HG02870 (cell line): ENCODE results near the gene LAMA5.

Source experiments
- ATAC-seq: cut with Tn5 transposase; IDR thresholded peaks from one replicate; pipeline ENCODE4 v1.9.1; 2021; ENCODE audit warnings: mild to moderate bottlenecking, moderate library complexity; ENCODE audit not compliant: unreplicated experiment

The LAMA5 gene

DNA sequence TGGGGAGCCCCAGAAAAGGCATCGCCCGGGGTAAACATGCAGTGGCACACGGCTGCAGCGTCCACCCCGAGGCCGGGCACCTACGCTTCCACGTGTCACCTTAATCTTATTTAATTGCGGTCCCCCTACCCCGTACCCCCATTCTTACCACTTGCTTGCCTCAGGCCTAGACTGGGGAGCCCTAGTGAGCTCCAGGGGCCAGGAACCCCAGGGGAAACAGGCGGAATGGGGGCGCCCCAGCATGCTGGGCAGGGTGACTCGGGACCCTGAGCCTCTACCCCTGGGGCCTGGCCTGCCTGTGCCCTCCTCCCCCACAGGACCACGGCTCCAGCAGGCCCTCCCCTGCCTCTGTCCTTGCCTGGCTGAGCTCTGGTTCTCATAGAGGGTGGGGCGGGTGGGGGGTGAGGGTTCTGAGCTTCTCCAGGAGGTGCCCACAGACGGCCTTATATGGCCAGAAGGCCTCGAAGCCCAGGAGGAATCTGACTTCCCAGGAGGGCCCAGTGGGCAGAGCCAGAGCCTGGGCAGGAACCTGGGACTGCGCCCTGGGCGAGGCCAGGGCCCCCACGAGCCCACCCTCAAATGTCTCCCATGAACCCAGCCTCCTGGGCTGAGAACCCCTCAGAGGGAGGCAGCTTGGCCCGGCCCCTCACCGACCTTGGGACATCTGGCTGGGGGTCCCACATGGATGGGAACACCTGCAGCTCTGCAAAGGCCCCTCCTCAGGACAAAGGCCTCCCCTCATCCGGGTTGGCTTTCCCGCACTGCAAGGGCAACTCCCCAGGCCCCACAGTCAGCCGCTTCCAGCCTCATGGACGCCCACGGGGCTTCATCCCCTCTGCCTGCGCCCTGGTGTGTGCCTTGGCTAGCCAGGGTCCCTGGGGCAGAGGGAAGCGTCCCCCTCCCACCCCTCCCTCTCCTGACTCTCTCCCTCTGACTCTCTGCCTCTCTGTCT, 5.2 kb upstream of the LAMA5 start:
- no peak for ATAC-seq

DNA sequence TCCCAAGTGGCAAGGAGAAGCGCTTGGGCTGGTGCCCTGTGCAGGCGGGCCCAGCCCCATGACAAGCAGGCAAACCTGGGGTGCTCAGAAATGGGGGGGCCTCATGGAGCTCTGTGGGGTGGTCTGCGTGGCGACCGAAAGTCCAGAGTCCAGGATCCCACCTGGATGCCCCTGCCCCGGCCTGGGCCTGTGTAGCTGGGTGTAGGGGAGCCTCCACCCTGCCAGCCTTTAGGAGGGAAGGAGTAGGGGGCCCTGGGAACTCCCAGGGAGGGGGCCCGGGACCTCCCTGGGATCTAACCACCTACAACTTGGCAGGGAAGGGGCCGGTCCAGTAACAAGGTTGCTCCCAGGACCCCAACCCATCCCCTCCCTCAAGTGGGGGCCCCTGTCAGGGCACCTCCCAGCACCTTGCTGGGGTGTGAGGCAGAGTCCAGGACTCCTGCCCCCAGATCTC, 4.5 kb upstream of the LAMA5 start:
- ATAC-seq: no peak

GRCh38 chr20:62370807-62371587, 3.9 kb upstream of the LAMA5 start:
- ATAC-seq: no peak

- ATAC-seq: no peak
These were observed 3.1 kb upstream of the LAMA5 start for GRCh38 chr20:62370115-62370806.

GRCh38 chr20:62369815-62370114, 2.7 kb upstream of the LAMA5 start:
- ATAC-seq: no peak

DNA sequence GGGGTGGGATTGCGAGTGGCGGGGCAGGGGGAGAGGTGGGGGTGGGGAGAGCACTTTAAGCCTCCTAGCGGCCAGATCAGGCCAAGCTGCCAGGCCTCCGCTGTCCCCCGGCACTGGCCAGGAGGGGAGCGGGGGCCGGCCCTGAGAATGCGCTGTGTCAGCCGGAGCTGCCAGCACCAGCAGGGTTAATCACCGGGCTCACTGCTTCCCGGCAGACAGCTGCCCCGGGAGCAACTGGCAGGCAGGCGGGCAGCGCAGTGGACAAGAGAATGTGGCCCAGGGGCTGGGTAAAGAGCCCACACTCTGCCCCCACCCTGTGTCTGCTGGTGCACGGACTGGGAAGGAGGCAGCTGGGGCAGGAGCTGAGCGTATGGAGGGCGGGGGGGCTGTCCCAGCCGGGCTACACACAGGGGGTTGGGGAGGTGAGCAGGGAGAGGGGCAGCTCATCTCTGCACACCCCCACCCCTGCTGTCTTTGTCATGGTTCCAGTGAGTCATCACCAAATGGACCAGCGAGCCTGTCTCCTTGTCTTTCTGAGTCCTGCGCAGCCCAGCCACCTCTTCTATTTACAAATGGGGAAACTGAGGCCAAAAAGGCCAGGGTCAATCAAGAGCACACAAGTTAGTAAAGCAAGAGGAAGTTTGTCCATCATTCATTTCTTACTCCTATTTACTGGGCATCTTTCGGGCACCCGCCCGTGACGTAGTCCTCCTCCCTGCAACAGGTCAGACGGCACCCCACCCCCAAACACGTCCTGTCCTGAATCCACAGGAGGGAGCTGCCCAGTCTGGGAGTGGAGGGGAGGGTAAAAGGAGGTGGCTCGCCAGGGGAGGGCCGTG, 2.1 kb upstream of the LAMA5 start:
- no peak for ATAC-seq

DNA sequence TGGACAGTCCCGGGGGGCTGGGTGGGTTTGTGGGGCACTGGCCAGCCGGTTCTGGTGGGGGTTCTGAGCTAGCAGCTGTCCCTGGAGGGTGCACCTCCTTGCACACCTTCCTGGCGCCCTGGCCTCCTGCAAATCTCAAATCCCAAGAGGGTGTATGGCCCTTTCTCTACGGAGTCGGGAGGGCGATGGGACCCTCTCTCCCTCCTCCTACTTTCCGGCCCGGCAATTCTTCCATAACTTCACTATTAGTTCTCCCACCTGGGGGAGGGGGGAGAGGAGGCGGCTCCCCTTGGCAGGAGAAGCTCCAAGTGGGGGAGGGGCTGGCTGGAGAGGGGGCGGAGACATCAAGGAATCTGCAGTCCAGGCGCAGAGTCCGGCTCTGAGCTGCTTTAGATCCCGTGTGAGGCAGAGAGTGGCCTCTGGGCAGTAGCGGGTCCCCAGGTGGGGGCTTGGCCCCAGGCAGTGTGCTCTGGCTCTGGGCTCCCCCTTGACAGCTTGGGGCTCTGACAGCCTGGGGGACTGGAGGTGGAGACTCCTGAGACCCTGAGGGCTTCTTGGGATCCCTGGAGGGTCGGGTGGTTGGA, 1.4 kb upstream of the LAMA5 start:
- no peak for ATAC-seq

DNA sequence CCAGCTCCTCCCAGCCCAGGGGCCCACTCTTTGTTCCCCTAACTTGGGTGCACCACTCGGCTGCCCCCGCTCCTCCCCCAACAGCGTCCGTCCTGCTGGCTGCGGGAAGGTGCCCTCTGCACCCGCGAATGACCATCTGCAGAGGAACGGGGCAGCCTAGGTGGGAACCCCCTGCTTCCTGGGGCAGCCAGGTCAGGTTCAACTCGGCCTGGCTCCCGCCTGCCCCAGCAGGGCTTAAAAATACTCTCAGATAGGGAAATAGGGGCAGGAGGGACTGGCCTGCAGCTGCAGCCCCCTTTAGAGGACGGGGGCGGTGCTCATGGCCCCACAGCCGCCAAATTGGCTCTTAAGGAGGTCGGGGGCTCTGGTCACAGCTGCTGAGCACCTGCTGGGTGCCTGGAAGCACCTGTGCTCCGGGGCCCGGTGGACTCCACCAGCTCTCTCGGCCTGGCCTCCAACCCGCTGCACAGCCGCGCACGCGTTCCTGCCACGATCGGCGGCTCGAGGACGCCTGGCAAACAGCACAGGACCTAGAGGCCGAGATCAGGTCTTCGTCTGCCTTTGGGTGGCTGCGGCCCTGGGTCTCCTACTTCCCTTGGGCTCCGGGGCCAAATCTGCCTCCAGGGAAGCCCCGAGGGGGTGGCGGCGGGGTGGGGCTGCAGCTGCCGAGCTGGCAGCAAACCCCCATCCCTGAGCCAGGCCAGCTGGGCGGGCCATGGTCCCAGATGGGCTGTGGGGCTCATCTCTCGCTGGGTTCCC, 700 bp upstream of the LAMA5 start:
- ATAC-seq: no peak

- ATAC-seq: no peak
These were observed 559 bp downstream of the LAMA5 start for GRCh38 chr20:62366370-62367135.

- no peak for ATAC-seq
These were observed 1.2 kb downstream of the LAMA5 start for GRCh38 chr20:62365814-62366369.

DNA sequence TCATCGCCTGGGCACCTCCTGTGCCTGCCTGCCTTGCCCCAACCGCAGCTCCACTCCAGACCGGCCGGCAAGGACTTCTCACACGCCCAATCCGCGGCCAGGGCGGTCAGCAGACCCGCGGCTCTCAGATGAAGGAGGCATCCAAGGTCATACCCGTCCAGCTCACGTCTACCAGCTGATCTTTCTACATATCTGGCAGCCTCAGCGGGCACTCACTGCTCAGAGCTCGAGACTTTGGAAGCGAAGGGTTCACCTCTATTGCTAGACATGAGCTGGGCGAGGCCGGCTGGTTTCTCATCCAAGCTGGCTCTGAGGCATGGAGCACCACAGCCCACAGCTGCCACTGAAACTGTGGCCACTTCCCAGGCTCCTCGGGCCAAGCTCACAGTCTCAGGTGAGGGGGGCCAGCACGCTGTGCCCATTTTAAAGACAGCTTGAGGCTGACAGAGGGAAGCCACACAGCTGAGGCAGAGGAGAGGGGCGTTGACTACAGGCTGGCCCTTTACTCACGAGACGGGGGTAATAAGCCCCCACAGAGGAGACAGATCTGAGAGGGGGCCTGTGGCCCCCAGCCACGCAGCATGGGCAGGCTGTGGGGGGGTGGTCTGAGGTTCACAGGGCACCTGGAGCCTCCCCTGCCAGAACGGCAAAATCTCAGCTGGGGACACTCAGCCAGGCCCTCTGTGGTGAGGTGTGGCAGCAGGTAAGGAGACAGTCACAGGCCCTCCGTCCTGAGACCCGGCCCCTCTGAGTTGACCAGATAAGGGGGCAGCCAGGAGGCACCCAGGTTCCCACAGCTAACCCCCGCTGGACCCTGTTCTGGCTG, 2.0 kb downstream of the LAMA5 start:
- ATAC-seq: no peak

DNA sequence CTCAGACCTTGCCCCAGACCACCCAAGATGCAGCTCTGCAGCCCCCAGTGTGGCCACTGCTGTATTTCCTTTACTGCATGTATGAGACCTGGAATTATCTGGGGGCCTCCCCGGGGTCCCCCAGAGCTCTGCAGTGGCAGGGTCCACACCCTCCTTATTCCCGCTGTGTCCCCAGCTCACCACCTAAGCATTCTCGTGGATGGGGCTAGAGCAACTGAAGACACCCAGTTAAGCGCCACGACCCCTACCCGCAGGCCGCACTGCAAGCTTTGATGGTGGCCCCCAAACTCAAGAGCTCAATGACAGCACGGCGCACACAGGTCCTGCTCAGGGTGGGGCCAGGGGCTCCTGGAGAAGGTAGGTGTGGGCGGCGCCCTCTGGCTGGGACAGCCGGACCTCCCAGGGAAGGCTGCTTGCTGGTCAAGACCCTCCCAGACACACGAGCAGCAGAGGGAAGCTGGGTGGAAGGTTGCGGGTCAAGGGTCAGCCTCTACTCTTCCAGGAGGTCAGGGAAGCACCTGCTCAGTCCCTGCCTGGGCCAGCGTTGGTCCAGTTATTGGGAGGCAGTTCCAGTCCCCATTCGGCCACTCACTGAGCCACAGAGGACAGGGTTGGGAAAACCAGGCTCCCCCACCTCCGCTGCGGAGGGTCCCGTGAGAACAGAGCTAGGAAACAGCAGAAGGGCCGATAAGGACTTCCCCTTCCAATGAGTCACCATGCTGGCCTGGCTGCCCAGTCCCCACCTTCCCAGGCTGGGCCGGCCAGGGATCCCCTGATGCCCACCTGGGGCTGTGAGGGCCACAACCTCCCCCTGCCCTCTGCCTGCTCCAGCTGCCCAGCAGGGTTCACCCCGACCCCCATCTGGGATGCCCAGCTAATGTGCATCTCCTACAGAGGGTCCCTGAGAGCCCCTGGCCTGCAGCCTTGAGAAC, 2.9 kb downstream of the LAMA5 start:
- no peak for ATAC-seq

DNA sequence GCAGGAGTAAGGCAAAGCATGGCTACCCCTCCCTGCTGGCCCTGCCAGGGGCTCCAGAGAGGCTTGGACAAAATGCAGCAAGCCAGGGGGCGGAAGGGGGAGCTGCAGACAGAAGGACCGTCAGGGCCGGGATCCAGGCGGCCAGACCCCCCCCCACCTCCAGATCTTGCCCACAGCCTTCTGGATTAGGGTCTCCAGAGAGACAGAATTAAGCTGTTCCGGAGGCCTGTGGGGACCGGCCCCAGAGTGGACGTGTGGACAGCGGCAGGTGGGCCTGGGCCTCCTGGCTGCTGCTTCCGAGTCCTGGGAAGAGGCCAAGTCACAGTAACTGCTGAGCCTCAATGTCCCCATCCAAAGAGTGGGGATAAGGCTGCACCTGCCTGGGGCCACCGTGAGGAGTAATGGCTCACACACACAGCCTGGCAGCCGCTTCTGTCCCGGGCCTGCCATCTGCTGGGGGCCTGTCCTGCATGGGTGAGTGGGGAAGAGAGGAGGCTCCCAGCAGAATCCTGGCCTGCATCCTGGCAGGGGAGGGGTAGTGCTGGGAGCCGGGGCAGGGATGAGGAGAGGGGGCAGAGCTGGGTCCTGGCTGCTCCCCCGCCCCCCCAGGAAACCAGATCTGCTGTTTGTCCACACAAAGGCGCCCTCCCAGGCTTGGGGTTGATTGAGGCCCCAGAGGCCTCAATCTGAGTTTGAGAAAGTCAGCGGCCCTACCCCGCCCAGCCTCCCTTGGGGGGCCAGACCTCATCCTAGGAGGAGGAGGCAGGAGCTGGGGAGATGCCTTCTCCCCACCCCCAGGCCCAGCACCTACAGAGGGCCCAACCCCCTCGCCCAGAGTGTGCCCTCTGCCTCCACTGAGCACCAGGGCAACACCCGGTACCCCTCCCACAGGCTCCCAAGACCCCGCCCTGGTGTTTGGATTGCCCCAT, 3.9 kb downstream of the LAMA5 start:
- ATAC-seq: no peak

DNA sequence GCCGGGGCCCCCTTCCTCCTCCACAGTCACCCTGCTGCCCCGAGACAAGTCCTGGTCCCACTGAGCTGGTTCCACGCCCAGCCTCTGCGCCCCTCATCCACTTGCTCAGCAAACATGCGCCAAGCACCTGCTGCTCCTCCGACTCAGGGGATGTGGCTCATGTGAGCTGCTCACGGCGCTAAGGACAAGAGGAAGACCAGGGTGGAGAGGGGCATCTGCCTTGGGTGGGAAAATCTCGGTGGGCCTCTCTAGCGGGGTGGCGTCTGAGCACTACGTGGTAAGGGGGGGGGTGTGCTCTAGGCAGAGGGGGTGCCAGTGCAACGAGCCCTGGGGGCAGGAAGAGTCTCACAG, 4.5 kb downstream of the LAMA5 start:
- no peak for ATAC-seq

DNA sequence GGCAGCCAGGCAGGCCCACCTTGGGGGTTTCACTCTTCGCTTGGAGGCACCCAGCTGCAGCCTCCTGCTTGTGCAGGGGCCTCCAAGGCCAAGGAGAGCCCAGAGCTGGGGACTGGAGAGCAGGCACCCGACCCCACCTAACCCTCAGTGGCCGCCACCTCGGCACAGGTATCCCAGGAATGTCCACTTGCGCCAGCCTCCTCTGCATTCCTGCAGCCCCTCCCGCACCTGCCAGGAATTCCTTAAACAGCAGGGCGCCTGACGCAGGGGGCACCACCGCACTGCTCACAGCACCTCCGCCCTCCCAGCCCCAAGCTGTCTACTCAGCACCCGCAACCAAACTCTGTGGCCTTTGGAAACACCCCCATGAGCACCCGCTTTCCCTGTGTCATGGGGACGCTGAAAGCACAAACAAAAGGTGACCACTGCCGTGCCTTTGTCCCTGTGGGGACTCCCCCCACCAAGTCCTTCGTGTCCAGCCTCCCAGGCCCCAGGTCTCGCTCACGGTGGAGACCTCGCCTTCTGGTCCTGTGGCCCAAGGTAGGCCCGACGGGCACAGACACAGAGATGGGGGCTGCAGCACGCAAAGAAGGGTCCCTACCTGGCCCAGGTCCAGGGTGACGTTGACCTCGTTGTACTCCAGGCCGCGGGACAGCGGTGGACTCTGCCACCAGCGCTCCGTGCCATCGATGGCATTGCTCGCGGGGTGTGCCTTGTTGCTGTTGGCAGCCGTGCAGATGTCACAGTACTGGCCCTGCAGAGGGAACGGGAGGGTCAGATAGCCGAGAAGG, 5.1 kb downstream of the LAMA5 start:
- no peak for ATAC-seq
